Transverse colon (tissue), 3 donors: ENCODE measurements around the gene WFIKKN2.
"Not testable (repeated sequence)": the region's sequence is repeated elsewhere in the genome, so short reads cannot be mapped to it uniquely, and the experiment has no call there.

Experiments used
- EP300 ChIP-seq: sonication (generic); formaldehyde crosslinking; IDR thresholded peaks from one replicate; pipeline ENCODE4 v1.6.1; 2017; ENCODE audit warnings: antibody characterized with exemption, low read depth
- POLR2A ChIP-seq: fragments of 450-650 bp; IDR thresholded peaks from one replicate; pipeline ENCODE4 v1.6.1; 2016; ENCODE audit warnings: antibody characterized with exemption, mild to moderate bottlenecking, moderate library complexity
- TF ChIP-seq, protein P1 (sequence below), 5 experiments: fragments of 200-600 bp in 3 of 5; fragments of 450-650 bp in 2 of 5; sonication (generic) in 3 of 5; IDR thresholded peaks; 1 replicate in 2 of 5; 2 replicates in 3 of 5; pipeline ENCODE4 v1.5.1; 2016 to 2017; ENCODE audit warnings: antibody characterized with exemption in 5 of 5, inconsistent platforms in 3 of 5, mild to moderate bottlenecking in 2 of 5, moderate library complexity in 1 of 5

DNA sequence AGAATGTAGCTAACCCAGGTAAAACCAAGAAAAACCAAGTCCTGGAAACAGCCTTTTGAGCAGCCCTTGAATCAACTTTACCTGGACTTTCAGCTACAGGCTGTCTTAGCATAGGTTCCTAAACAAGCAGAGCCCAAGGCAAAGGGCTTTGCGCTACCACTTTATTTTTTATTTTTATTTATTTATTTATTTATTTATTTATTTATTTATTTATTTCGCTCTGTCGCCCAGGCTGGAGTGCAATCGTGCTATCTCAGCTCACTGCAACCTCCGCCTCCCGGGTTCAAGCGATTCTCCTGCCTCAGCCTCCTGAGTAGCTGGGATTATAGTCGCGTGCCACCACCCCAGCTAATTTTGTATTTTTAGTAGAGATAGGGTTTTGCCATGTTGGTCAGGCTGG is 41.7 kb downstream of the WFIKKN2 start:
- TF ChIP-seq, protein P1, sequence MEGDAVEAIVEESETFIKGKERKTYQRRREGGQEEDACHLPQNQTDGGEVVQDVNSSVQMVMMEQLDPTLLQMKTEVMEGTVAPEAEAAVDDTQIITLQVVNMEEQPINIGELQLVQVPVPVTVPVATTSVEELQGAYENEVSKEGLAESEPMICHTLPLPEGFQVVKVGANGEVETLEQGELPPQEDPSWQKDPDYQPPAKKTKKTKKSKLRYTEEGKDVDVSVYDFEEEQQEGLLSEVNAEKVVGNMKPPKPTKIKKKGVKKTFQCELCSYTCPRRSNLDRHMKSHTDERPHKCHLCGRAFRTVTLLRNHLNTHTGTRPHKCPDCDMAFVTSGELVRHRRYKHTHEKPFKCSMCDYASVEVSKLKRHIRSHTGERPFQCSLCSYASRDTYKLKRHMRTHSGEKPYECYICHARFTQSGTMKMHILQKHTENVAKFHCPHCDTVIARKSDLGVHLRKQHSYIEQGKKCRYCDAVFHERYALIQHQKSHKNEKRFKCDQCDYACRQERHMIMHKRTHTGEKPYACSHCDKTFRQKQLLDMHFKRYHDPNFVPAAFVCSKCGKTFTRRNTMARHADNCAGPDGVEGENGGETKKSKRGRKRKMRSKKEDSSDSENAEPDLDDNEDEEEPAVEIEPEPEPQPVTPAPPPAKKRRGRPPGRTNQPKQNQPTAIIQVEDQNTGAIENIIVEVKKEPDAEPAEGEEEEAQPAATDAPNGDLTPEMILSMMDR (IDR thresholded peaks at IDR 0.05): not testable (repeated sequence)
- not testable (repeated sequence) for TF ChIP-seq POLR2A, EP300
